Esophagus muscularis mucosa (tissue), 4 donors: ENCODE measurements around the gene CD38.

Source experiments
- EP300 ChIP-seq: sonication (generic); formaldehyde crosslinking; IDR thresholded peaks from one replicate; pipeline ENCODE4 v1.6.1; 2017; ENCODE audit warnings: antibody characterized with exemption
- POLR2A ChIP-seq: fragments of 450-650 bp; IDR thresholded peaks from one replicate; pipeline ENCODE4 v1.6.1; 2017; ENCODE audit warnings: antibody characterized with exemption, moderate library complexity, mild to moderate bottlenecking, low read depth
- POLR2AphosphoS5 ChIP-seq, 2 donors: sonication (generic); formaldehyde crosslinking; IDR thresholded peaks; one replicate each; pipeline ENCODE4 v1.6.1; 2017; ENCODE audit warnings: antibody characterized with exemption in 2 of 2
- TF ChIP-seq, protein P1 (sequence below), 3 experiments: fragments of 200-600 bp in 2 of 3; fragments of 450-650 bp in 1 of 3; sonication (generic) in 2 of 3; IDR thresholded peaks; one replicate each; pipeline ENCODE4 v1.5.1; 2017 to 2019; ENCODE audit warnings: antibody characterized with exemption in 3 of 3, mild to moderate bottlenecking in 2 of 3, moderate library complexity in 1 of 3

DNA sequence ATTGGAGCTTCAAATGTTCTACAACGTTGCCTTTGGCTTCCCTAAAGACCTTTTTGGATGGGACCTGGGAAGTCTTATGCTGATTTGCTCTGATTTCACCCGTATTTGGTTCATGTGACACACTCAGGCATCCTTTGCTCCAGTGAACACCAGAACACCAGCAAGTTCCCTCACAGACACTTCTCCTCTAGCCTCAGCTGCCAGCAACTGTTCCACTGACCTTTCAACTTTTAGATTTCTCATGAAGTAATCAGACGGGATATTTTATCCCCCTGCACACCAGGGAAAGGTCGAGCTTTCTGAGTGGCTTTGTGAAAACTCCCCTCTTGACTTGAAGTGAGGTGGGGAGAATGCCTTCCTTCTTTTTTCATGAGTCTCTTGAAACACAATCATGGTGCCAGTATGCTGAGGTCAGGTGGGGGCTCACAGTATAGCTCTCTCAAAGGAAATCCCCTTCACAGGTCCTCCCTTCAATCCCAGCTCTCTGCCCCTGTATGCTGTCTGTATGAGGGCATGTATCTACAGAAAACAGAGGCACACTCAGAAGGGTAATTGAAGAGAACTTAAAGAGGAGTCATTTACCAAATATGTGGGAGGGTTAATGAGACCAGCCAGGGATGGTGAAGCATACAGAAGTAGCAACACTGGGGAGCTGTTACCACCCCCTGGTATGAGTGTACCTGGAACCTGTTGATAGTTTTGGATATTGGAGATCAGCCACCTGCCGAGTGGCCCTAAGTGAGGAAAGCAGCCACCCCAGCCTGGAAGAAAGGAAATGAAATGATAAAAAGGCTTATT is 97.7 kb downstream of the CD38 start:
- TF ChIP-seq, protein P1, sequence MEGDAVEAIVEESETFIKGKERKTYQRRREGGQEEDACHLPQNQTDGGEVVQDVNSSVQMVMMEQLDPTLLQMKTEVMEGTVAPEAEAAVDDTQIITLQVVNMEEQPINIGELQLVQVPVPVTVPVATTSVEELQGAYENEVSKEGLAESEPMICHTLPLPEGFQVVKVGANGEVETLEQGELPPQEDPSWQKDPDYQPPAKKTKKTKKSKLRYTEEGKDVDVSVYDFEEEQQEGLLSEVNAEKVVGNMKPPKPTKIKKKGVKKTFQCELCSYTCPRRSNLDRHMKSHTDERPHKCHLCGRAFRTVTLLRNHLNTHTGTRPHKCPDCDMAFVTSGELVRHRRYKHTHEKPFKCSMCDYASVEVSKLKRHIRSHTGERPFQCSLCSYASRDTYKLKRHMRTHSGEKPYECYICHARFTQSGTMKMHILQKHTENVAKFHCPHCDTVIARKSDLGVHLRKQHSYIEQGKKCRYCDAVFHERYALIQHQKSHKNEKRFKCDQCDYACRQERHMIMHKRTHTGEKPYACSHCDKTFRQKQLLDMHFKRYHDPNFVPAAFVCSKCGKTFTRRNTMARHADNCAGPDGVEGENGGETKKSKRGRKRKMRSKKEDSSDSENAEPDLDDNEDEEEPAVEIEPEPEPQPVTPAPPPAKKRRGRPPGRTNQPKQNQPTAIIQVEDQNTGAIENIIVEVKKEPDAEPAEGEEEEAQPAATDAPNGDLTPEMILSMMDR (IDR thresholded peaks at IDR 0.05), result no peak
- TF ChIP-seq POLR2A (no peak), POLR2AphosphoS5 (IDR thresholded peaks at IDR 0.05) (no peak), EP300 (no peak)
